GM13977 (cell line): ENCODE data around the gene PLEKHA6.

Experiments
- DNase-seq: peaks from one replicate; pipeline ENCODE4 v3.0.0; 2012; ENCODE audit warnings: low spot score
- CTCF ChIP-seq: IDR thresholded peaks from 2 replicates; pipeline ENCODE4 v1.5.1; 2012; ENCODE audit warnings: mild to moderate bottlenecking, control low read depth; ENCODE audit not compliant: insufficient read depth; ENCODE audit errors: extremely low read depth, missing control alignments
- in situ Hi-C: fragments of 300-500 bp; cut with MboI; formaldehyde crosslinking; loops from one replicate; pipeline ENCODE4 v1.12.0; 2022; ENCODE audit warnings: low sequenced_read_pairs, low pct_unique_long_range_greater_than_20kb, mixed read lengths, inconsistent platforms; ENCODE audit not compliant: unreplicated experiment

PLEKHA6 gene

GRCh38 chr1:204249736-204250427, 109.8 kb downstream of the PLEKHA6 start:
- TF ChIP-seq CTCF = no peak
- DNase-seq = no peak
- in situ Hi-C loops = no loop called here

- no peak for TF ChIP-seq CTCF
- DNase-seq = no peak
- in situ Hi-C loops = no loop called here
Measured at GRCh38 chr1:204248954-204249353, 110.8 kb downstream of the PLEKHA6 start.

GRCh38 chr1:204246876-204247275, 112.9 kb downstream of the PLEKHA6 start:
- no peak for TF ChIP-seq CTCF
- in situ Hi-C loops = no loop called here
- no peak for DNase-seq

- no peak for DNase-seq
Measured at GRCh38 chr1:204242920-204243319, 116.8 kb downstream of the PLEKHA6 start.

GRCh38 chr1:204241914-204242313, 117.8 kb downstream of the PLEKHA6 start:
- in situ Hi-C loops = no loop called here

More at GRCh38 chr1:204242920-204243319, 116.8 kb downstream of the PLEKHA6 start:
- in situ Hi-C loops = no loop called here
- no peak for TF ChIP-seq CTCF

GRCh38 chr1:204241050-204241449, 118.7 kb downstream of the PLEKHA6 start:
- in situ Hi-C loops = no loop called here
- TF ChIP-seq CTCF = no peak
- no peak for DNase-seq

More at GRCh38 chr1:204241914-204242313, 117.8 kb downstream of the PLEKHA6 start:
- DNase-seq = no peak
- TF ChIP-seq CTCF = no peak
